ENCODE measurements around the gene PATJ.

The PATJ gene

DNA sequence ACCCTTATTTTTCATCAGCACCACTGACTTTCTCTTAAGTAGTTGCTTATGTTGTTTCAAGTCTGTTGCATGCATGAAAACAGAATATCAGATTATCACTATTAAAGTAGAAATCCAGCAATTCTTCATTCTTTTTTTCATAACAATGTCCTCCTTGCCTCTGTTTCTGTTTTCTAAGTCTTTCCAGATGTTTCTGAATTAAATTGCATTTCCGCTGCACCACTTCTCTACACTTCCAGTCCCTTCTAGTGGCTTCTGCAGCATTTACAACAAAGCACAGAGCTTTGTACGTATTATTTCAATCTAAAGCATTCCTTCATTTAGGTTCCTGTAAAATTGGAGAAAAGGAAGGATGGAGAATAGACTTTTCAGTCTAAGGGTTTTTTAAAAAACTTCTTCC, 42.4 kb downstream of the PATJ start:
- H3K4me3 ChIP-seq (ENCODE audit: low read depth, low read length): no peak overlapping the region
- no peaks in the 10 kb centered on the region for H3K4me1 ChIP-seq (ENCODE audit: control insufficient read depth, insufficient read depth, low read length)
- ChIA-PET POLR2A (no interaction called here), CTCF (no interaction called here)
- H3K27ac ChIP-seq (ENCODE audit: extremely low read depth, low read depth, low read length): no peak overlapping the region
- H3K9me3 ChIP-seq (ENCODE audit: control insufficient read depth, insufficient read depth, low read depth, low read length): no peaks in the 10 kb centered on the region
- H3K36me3 ChIP-seq (ENCODE audit: control insufficient read depth in 2 of 2, insufficient read depth in 1 of 2, low read length in 2 of 2): peaks cover 10 to 29% of the 10 kb centered on the region in 2 experiments; a peak in 2 of 3 replicates
- TF ChIP-seq ZNF510 (tag by site-specific recombination; IDR thresholded peaks at IDR 0.05; ENCODE audit: insufficient replicate concordance): no peak
- no peak for TF ChIP-seq GFI1B (tag by site-specific recombination; IDR thresholded peaks at IDR 0.05)
- no peak for TF ChIP-seq ZNF112 (tag by site-specific recombination; IDR thresholded peaks at IDR 0.05)
- no peak for TF ChIP-seq ZXDB (tag by site-specific recombination; IDR thresholded peaks at IDR 0.05)
- TF ChIP-seq ZNF37A (tag by site-specific recombination; IDR thresholded peaks at IDR 0.05): no peak
- TF ChIP-seq, protein P1, sequence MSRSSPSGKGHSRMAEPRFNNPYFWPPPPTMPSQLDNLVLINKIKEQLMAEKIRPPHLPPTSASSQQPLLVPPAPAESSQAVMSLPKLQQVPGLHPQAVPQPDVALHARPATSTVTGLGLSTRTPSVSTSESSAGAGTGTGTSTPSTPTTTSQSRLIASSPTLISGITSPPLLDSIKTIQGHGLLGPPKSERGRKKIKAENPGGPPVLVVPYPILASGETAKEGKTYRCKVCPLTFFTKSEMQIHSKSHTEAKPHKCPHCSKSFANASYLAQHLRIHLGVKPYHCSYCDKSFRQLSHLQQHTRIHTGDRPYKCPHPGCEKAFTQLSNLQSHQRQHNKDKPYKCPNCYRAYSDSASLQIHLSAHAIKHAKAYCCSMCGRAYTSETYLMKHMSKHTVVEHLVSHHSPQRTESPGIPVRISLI (tag by site-specific recombination; IDR thresholded peaks at IDR 0.05): no peak
- TF ChIP-seq ZNF433 (tag by site-specific recombination; IDR thresholded peaks at IDR 0.05; ENCODE audit: low read depth): no peak
- no peak for TF ChIP-seq KLF16 (tag by site-specific recombination; IDR thresholded peaks at IDR 0.05)
- TF ChIP-seq ZNF610 (tag by site-specific recombination; IDR thresholded peaks at IDR 0.05; ENCODE audit: borderline replicate concordance): no peak
- TF ChIP-seq ZNF335 (tag by site-specific recombination; conservative IDR thresholded peaks at IDR 0.05): no peak
- TF ChIP-seq BCL11A (tag by site-specific recombination; IDR thresholded peaks at IDR 0.05; ENCODE audit: low read depth): no peak
- TF ChIP-seq, protein P2, sequence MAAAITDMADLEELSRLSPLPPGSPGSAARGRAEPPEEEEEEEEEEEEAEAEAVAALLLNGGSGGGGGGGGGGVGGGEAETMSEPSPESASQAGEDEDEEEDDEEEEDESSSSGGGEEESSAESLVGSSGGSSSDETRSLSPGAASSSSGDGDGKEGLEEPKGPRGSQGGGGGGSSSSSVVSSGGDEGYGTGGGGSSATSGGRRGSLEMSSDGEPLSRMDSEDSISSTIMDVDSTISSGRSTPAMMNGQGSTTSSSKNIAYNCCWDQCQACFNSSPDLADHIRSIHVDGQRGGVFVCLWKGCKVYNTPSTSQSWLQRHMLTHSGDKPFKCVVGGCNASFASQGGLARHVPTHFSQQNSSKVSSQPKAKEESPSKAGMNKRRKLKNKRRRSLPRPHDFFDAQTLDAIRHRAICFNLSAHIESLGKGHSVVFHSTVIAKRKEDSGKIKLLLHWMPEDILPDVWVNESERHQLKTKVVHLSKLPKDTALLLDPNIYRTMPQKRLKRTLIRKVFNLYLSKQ (tag by site-specific recombination; IDR thresholded peaks at IDR 0.05; ENCODE audit: borderline replicate concordance): no peak

DNA sequence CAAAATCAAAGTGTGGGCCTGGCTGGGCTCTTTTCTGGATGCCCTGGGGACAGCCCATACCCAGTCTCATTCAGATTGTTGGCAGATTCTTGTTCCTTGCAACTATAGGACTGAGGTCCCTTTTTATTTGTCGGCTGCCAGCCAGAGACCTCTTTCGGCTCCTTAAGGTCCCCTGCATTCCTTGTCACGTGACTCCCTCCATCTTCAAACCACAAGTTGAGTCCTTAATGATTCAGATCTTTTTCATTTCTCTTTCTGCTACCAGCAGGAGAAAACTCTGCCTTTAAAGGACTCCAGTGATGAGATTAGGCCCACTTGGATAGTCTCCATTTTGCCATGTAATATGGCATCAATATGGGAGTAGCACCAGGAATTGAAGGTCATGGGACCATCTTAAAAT, 48.6 kb downstream of the PATJ start:
- H3K36me3 ChIP-seq (ENCODE audit: control insufficient read depth in 2 of 2, insufficient read depth in 1 of 2, low read length in 2 of 2): peaks cover 28 to 37% of the 10 kb centered on the region in 2 experiments
- TF ChIP-seq ZNF473 (tag by site-specific recombination; IDR thresholded peaks at IDR 0.05) (no peak), ZNF596 (tag by site-specific recombination; IDR thresholded peaks at IDR 0.05) (no peak)
- H3K4me1 ChIP-seq (ENCODE audit: control insufficient read depth, insufficient read depth, low read length): no peaks in the 10 kb centered on the region
- CTCF ChIA-PET: no interaction called here
- no peaks in the 10 kb centered on the region for H3K9me3 ChIP-seq (ENCODE audit: control insufficient read depth, insufficient read depth, low read depth, low read length)
- H3K27ac ChIP-seq (ENCODE audit: extremely low read depth, low read depth, low read length): no peak overlapping the region
- POLR2A ChIA-PET: no interaction called here
- H3K4me3 ChIP-seq (ENCODE audit: low read depth, low read length): no peak overlapping the region

DNA sequence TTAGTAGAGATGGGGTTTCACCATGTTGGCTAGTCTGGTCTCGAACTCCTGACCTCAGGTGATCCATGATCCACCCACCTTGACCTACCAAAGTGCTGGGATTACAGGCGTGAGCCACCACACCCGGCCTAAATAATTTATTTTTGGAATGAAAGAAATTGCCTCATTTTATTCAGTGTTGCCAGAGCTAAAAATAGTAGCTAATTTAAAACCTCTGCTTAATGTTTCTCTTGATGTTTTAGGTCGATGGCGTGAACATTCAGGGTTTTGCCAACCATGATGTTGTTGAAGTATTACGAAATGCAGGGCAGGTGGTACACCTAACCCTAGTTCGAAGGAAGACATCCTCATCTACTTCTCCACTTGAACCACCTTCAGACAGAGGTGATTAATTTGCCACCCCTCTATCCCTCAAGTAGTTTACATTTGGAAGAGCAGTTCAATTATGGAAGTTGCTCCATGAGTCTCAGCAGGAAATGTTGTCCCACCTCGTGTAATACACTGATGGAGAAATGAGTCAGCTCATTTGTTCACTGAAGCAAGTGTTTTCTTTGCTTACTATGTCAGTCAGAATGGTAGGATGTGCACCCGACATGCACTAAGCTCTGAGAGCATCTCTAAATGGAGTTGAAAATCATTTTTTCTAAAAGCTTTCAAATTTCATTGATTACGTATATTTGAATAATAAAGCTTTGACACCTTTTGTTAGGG, 54.9 kb downstream of the PATJ start:
- Histone ChIP-seq H3K27ac (ENCODE audit: extremely low read depth, low read depth, low read length) (no peak overlapping the region), H3K36me3 (ENCODE audit: control insufficient read depth in 2 of 2, insufficient read depth in 1 of 2, low read length in 2 of 2) (peaks cover 41 to 48% of the 10 kb centered on the region in 2 experiments), H3K4me3 (ENCODE audit: low read depth, low read length) (no peak overlapping the region), H3K9me3 (ENCODE audit: control insufficient read depth, insufficient read depth, low read depth, low read length) (no peaks in the 10 kb centered on the region), H3K4me1 (ENCODE audit: control insufficient read depth, insufficient read depth, low read length) (no peaks in the 10 kb centered on the region)
- TF ChIP-seq ZNF560 (tag by site-specific recombination; IDR thresholded peaks at IDR 0.05; ENCODE audit: borderline replicate concordance) (no peak), ZNF585B (tag by site-specific recombination; IDR thresholded peaks at IDR 0.05) (peak; percentile 44; the same call in 1 of the 2 replicates), ZNF629 (tag by site-specific recombination; IDR thresholded peaks at IDR 0.05) (peak; percentile 46; the same call in 1 of the 2 replicates), ZSCAN16 (tag by site-specific recombination; IDR thresholded peaks at IDR 0.05) (no peak), ZNF664 (tag by site-specific recombination; IDR thresholded peaks at IDR 0.05) (peak; percentile 91), ZNF473 (tag by site-specific recombination; IDR thresholded peaks at IDR 0.05) (no peak), ZNF23 (tag by site-specific recombination; IDR thresholded peaks at IDR 0.05; ENCODE audit: borderline replicate concordance) (no peak), ZNF10 (tag by site-specific recombination; IDR thresholded peaks at IDR 0.05) (no peak), ZNF785 (tag by site-specific recombination; IDR thresholded peaks at IDR 0.05) (no peak)
- TF ChIP-seq, protein P3, sequence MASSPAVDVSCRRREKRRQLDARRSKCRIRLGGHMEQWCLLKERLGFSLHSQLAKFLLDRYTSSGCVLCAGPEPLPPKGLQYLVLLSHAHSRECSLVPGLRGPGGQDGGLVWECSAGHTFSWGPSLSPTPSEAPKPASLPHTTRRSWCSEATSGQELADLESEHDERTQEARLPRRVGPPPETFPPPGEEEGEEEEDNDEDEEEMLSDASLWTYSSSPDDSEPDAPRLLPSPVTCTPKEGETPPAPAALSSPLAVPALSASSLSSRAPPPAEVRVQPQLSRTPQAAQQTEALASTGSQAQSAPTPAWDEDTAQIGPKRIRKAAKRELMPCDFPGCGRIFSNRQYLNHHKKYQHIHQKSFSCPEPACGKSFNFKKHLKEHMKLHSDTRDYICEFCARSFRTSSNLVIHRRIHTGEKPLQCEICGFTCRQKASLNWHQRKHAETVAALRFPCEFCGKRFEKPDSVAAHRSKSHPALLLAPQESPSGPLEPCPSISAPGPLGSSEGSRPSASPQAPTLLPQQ (tag by site-specific recombination; IDR thresholded peaks at IDR 0.05): no peak
- TF ChIP-seq, protein P4, sequence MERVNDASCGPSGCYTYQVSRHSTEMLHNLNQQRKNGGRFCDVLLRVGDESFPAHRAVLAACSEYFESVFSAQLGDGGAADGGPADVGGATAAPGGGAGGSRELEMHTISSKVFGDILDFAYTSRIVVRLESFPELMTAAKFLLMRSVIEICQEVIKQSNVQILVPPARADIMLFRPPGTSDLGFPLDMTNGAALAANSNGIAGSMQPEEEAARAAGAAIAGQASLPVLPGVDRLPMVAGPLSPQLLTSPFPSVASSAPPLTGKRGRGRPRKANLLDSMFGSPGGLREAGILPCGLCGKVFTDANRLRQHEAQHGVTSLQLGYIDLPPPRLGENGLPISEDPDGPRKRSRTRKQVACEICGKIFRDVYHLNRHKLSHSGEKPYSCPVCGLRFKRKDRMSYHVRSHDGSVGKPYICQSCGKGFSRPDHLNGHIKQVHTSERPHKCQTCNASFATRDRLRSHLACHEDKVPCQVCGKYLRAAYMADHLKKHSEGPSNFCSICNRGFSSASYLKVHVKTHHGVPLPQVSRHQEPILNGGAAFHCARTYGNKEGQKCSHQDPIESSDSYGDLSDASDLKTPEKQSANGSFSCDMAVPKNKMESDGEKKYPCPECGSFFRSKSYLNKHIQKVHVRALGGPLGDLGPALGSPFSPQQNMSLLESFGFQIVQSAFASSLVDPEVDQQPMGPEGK (tag by site-specific recombination; IDR thresholded peaks at IDR 0.05): no peak
- POLR2A ChIA-PET: no interaction called here
- CTCF ChIA-PET: no interaction called here
